ENCODE measurements around the gene RASGRP4.
"Not testable (repeated sequence)": the region's sequence is repeated elsewhere in the genome, so short reads cannot be mapped to it uniquely, and the experiment has no call there.

RASGRP4 gene

DNA sequence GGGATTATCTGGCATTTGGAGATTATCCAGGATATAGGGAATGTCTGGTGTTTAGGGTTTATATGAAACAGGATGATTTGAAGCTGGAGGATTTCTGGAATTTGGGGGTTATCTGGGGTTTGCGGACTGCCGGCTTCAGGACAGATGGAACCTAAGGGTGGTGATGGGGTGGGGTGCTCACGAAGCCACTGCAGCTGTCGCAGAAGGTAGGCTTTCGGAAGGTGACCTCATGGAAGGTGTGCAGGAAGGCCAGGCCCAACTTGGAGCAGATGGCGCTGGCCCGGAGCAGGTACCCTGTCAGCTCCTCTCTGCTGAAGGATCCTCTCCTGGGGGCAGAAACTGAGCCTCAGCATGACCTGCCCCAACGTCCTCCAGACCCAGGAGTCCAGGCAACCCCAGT, 13.5 kb downstream of the RASGRP4 start (continued):
- no peak for TF ChIP-seq CREB5 (CRISPR knock-in tag; IDR thresholded peaks at IDR 0.05; ENCODE audit: low read depth)
- no peak for TF ChIP-seq PPARA (CRISPR knock-in tag; IDR thresholded peaks at IDR 0.05; ENCODE audit: borderline replicate concordance)
- TF ChIP-seq ZNF70 (CRISPR knock-in tag; IDR thresholded peaks at IDR 0.05): no peak
- TF ChIP-seq, protein P1, sequence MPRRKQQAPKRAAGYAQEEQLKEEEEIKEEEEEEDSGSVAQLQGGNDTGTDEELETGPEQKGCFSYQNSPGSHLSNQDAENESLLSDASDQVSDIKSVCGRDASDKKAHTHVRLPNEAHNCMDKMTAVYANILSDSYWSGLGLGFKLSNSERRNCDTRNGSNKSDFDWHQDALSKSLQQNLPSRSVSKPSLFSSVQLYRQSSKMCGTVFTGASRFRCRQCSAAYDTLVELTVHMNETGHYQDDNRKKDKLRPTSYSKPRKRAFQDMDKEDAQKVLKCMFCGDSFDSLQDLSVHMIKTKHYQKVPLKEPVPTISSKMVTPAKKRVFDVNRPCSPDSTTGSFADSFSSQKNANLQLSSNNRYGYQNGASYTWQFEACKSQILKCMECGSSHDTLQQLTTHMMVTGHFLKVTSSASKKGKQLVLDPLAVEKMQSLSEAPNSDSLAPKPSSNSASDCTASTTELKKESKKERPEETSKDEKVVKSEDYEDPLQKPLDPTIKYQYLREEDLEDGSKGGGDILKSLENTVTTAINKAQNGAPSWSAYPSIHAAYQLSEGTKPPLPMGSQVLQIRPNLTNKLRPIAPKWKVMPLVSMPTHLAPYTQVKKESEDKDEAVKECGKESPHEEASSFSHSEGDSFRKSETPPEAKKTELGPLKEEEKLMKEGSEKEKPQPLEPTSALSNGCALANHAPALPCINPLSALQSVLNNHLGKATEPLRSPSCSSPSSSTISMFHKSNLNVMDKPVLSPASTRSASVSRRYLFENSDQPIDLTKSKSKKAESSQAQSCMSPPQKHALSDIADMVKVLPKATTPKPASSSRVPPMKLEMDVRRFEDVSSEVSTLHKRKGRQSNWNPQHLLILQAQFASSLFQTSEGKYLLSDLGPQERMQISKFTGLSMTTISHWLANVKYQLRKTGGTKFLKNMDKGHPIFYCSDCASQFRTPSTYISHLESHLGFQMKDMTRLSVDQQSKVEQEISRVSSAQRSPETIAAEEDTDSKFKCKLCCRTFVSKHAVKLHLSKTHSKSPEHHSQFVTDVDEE (CRISPR knock-in tag; IDR thresholded peaks at IDR 0.05): no peak
- TF ChIP-seq ISL1 (CRISPR knock-in tag; IDR thresholded peaks at IDR 0.05): no peak
- TF ChIP-seq ZC3H10 (CRISPR knock-in tag; IDR thresholded peaks at IDR 0.05): no peak
- TF ChIP-seq ZNF8 (CRISPR knock-in tag; IDR thresholded peaks at IDR 0.05): no peak

DNA sequence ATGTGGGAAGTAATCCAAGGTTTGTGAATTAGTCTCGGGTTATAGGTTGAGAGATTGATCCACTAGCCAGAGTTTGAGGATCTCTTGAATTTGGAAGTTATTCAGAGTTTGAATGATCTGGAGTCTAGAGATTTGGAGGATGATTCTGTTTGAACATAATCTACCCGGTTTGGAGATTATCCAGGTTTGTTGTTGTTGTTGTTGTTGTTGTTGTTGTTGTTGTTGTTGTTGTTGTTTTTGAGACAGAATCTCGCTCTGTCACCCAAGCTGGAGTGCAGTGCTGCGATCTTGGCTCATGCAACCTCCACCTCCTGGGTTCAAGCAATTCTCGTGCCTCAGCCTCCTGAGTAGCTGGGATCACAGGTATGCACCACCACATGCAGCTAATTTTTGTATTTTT, 14.1 kb downstream of the RASGRP4 start:
- ATAC-seq: not testable (repeated sequence)

DNA sequence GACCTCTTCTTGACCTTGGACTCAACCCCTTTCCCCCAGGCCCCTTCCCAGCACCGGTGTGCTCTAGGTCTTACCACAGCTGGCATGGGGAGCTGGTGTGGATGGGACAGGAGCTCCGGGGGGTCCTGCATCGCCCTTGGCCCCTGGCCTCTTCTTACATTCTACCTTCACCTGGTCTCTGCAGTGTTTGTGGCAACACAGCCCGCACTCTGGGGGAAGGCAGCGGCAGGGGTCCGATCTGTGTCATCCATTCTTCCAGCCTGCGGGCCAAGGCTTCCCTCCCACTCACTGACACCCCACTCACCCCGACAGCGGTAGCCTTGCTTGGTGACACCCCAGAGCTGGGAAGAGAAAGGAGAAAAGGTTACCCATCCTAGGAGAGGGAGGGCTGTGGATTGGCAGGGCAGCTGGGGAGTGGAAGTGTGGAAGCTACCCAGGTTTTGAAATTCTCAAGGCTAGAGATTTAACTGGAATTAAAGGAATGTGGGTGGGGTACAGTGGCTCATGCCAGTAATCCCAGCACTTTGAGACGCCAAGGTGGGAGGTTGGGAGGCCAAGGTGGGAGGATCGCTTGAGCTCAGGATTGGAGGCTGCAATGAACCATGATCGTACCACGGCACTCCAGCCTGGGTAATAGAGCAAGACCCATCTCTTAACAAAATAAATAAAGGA, 14.8 kb downstream of the RASGRP4 start:
- TF ChIP-seq POU6F1 (CRISPR knock-in tag; IDR thresholded peaks at IDR 0.05; ENCODE audit: borderline replicate concordance, low read depth) (no peak), ISL1 (CRISPR knock-in tag; IDR thresholded peaks at IDR 0.05) (no peak), ZFP30 (CRISPR knock-in tag; IDR thresholded peaks at IDR 0.05) (no peak), ESRRG (CRISPR knock-in tag; IDR thresholded peaks at IDR 0.05) (no peak), BACH2 (CRISPR knock-in tag; IDR thresholded peaks at IDR 0.05; ENCODE audit: borderline replicate concordance) (no peak), ZC3H10 (CRISPR knock-in tag; IDR thresholded peaks at IDR 0.05) (no peak), SNAI2 (CRISPR knock-in tag; IDR thresholded peaks at IDR 0.05) (no peak), ZNF8 (CRISPR knock-in tag; IDR thresholded peaks at IDR 0.05) (no peak), OSR1 (CRISPR knock-in tag; IDR thresholded peaks at IDR 0.05) (no peak), PPARA (CRISPR knock-in tag; IDR thresholded peaks at IDR 0.05; ENCODE audit: borderline replicate concordance) (no peak), RARB (CRISPR knock-in tag; IDR thresholded peaks at IDR 0.05) (no peak), TCF4 (CRISPR knock-in tag; IDR thresholded peaks at IDR 0.05; ENCODE audit: borderline replicate concordance) (no peak), CREB5 (CRISPR knock-in tag; IDR thresholded peaks at IDR 0.05; ENCODE audit: low read depth) (no peak), ZFP3 (CRISPR knock-in tag; IDR thresholded peaks at IDR 0.05) (no peak), GLIS3 (CRISPR knock-in tag; IDR thresholded peaks at IDR 0.05) (no peak)
- TF ChIP-seq, protein P2, sequence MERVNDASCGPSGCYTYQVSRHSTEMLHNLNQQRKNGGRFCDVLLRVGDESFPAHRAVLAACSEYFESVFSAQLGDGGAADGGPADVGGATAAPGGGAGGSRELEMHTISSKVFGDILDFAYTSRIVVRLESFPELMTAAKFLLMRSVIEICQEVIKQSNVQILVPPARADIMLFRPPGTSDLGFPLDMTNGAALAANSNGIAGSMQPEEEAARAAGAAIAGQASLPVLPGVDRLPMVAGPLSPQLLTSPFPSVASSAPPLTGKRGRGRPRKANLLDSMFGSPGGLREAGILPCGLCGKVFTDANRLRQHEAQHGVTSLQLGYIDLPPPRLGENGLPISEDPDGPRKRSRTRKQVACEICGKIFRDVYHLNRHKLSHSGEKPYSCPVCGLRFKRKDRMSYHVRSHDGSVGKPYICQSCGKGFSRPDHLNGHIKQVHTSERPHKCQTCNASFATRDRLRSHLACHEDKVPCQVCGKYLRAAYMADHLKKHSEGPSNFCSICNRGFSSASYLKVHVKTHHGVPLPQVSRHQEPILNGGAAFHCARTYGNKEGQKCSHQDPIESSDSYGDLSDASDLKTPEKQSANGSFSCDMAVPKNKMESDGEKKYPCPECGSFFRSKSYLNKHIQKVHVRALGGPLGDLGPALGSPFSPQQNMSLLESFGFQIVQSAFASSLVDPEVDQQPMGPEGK (CRISPR knock-in tag; IDR thresholded peaks at IDR 0.05; ENCODE audit: borderline replicate concordance): no peak
- TF ChIP-seq, protein P3, sequence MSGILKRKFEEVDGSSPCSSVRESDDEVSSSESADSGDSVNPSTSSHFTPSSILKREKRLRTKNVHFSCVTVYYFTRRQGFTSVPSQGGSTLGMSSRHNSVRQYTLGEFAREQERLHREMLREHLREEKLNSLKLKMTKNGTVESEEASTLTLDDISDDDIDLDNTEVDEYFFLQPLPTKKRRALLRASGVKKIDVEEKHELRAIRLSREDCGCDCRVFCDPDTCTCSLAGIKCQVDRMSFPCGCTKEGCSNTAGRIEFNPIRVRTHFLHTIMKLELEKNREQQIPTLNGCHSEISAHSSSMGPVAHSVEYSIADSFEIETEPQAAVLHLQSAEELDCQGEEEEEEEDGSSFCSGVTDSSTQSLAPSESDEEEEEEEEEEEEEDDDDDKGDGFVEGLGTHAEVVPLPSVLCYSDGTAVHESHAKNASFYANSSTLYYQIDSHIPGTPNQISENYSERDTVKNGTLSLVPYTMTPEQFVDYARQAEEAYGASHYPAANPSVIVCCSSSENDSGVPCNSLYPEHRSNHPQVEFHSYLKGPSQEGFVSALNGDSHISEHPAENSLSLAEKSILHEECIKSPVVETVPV (CRISPR knock-in tag; IDR thresholded peaks at IDR 0.05): no peak
- ATAC-seq: no peak; the same call in 2 of the 3 replicates

- ATAC-seq: not testable (repeated sequence)
Observed at GRCh38 chr19:38410407-38410806, 15.6 kb downstream of the RASGRP4 start.
